Right kidney (tissue), 1 donor: ENCODE measurements around the gene LMAN1L.
"Not testable (repeated sequence)": the region's sequence is repeated elsewhere in the genome, so short reads cannot be mapped to it uniquely, and the experiment has no call there.

Experiments used
- DNase-seq: peaks from one replicate; pipeline ENCODE4 v3.0.0-alpha.2; 2016

LMAN1L gene

DNA sequence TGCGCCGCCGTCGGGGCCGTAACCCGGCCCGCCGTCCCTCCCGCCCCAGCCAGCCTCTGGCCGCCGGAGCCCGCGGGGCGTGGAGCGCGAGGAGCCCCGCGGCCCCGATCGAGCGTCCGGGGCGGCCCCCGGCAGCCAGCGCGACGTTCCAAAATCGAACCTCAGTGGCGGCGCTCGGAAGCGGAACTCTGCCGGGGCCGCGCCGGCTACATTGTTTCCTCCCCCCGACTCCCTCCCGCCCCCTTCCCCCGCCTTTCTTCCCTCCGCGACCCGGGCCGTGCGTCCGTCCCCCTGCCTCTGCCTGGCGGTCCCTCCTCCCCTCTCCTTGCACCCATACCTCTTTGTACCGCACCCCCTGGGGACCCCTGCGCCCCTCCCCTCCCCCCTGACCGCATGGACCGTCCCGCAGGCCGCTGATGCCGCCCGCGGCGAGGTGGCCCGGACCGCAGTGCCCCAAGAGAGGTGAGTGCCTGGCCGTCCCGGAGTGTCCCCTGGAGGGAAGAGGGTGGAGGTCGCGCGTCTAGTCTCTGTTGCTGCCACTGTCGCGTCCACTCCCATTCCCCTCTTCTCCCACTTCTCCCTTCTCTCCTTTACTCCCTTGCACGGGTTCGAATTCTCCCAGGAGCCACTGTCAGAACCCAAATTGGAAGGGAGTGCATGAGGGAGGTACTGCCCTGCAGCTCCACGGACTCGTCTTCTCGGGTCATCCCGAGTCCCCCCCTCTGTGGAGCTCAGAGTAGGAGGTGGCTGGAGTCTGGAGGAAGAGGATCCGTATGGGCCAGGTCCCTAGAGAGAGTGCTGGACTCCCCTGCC, 30.2 kb upstream of the LMAN1L start:
- DNase-seq: no peak

DNA sequence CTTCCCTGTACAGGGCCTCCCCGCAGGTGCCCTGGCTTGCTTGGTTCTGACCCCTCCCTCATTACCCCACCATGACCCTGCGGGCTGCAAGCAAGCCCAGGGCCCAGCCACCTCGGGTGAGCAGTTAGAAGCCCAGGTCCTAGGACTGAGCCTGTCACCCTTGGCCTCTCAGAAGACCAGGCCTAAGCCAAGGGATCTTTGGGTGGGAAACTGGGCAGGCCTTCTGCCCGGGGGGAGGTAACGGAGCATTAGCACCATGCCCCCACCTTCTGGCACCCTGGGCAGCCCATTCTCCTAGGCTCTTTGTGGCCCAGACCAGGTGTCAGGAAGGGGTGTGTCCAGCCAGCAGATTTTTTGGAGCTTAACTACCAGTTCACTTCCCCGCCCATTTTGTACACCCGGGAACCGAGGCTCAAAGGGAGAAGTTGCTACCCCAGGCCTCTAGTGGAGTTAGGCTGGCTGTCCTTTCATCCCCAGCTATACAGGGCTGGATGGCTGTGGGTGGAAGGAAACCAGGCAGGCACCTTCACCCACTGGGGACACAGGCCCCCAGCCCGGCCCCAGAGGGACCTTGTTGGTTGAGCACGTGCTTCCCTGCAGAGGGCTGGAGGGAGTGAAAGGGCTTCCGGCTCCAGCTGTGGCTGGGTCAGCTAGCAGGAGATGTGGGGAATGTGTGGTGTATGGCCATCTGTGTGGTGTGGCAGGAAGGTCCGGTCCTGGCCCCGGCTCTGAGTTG, 29.4 kb upstream of the LMAN1L start:
- no peak for DNase-seq

DNA sequence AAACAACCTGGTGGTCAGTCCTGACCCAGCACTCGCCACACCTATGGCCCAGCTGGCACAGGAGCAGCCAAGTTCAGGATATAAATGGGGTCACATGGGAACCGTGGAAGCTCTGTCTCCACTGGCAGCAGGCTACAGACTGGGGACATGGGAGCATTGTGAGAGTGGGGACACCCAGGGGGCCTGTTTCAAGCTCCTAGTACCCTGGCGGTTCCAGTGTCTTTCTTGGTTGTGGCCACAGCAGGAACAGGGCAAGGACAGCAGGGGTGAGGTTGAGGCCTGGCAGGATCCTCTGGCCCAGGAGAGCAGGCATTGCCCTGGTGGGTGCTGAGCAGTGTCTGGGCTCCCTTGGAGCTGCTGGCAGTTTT, 28.8 kb upstream of the LMAN1L start:
- DNase-seq: no peak

DNA sequence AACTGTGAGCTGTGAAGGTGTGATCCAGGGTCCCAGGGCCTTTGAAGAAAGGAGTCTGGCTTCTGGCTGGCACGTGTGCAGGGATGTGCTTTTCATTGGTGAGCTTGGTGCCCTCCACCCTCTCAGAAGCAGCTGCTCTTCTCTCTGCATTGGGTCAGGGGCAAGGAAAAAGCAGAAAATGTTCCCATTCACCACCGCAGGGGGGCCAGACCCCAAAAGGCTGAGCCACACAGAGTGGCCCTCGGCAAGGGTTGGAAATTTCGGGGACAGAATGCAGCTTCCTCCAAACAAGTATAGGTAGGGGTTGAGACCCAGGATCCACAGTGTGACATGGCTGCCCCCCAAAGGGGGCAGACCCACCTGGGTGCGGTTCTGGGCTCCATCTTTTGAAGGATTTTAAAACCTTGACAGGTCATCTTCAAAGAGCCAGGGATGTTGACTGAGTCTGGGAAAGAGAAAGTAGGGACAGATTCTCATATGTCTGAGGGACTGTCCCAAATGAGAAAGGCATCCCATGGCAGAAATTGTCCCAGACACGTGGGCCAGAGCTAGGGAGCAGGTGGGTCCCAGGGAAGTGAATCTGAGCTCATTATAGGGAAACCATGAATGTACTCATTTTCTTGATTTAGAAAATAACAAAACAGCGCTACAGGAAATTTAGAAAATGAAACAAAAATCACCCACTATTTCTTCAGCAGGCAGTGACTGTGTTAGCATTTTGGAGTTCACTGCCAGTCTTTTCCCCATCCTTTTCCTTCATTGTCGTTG, 28.0 kb upstream of the LMAN1L start:
- DNase-seq: no peak

DNA sequence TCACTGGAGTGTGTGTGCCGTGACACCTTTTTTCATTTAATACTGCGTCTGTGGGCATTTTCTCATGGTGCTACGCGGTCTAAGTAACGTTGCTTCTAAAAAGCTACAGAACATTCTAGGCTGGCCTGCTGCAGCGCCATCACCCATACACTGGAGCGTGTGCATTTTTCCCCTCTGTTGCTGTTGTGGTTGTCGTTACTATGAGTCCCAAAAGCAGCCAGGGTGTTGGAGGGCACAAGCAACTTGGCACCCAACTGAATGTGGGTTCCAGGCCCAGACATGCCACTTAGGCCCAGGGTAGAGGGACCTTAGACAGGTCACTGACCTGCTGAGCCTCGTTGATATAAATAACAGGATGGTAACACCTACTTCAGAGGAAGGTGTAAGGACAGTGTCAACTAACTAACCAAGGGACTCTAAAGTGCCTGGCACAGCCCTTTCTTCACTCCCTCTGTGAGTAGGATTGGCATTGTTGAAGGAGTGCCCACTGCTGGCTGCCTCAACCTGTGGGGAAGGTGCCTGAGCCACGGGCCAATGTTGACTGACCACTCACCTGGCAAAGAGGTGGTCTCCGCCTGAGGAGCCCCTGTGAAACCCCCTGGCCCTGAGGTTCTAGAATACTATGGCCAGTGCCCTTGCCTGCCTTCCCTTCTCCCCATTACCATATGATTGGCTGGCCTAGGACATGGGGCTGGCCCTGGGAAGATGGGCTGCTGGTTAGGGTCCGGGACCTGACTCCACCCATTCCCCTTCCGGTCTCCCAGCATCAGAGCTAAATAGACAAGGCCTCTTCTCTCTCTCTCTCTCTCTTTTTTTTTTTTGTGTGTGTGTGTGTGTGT, 27.2 kb upstream of the LMAN1L start:
- DNase-seq: no peak

DNA sequence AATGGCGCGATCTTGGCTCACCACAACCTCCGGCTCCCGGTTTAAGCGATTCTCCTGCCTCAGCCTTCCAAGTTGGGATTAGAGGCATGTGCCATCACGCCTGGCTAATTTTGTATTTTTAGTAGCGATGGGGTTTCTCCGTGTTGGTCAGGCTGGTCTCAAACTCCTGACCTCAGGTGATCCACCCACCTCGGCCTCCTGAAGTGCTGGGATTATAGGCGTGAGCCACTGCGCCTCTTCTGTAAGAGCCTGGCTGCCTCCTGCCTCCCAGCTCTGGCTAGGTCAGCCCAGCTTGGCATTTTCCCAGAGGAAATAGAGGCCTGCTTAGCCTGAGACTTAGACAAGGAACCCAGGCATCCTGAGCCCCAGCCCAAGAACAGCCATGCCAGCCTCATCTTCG, 26.6 kb upstream of the LMAN1L start:
- not testable (repeated sequence) for DNase-seq

DNA sequence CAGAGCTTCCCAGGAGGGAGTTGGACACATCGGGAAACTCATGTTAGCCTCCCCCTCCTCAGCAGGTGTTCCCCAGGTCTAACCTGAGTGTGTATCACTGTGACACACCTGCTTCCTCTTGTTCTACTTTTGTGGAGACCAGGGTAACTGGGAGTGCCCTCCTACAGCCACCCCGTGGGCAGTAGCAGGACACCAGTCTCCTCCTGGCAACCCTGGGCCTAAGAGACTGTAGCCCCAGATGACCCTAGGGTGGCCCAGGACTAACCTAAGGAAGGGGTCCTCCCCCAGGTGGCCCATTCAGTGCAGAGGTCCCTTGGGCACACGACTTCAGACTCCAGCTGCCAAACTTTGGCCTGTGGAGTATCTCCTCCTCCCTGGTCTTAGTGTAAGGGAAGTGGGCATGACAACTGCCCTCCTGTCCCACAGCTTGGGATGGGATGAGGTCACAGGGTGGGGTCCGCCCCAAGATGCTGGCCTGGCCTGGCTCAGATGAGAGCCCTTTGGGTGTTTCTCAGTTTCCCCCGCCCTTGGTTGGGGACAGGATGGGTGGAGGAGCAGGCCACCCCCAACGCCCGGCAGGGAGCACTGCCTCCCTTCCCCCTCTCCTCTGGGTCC, 26.0 kb upstream of the LMAN1L start:
- no peak for DNase-seq

DNA sequence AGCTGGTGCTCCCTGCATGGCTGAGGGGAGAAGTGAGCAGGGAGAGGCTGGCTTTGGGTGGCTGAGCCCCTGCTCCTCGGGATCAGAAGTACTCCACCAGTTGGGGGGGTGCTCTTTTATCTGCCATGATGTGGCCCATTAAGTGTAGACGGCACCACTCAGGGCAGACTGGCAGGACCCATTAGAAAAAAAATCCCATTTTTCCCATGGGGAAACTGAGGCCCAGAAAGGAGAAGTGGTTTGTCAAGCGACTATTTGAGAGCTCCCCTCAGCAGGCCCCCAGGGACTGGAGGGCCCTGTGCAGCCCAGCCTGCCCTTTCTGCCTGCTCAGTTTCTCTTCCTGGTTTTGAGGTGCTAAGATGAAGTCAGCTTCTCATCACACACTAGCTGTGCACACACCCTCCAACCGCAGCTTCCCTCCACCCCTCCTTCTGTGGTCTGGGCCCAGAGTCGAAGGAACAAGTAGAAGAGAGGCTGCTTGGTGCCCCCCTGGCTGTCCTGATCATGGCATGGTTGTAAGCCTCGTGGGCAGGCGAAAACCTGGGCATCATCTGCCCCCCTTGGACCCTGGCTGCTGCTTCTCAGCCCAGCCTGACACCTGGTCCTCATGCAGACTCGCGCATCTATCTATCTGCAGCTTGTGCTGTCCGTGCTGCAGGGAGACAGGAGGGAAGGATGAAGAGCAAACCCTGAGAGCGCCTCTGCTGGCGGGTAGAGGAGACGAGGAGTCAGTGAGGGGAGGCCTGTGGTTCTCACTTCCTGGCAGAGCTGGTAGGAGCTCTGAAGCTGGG, 25.2 kb upstream of the LMAN1L start:
- DNase-seq: no peak

DNA sequence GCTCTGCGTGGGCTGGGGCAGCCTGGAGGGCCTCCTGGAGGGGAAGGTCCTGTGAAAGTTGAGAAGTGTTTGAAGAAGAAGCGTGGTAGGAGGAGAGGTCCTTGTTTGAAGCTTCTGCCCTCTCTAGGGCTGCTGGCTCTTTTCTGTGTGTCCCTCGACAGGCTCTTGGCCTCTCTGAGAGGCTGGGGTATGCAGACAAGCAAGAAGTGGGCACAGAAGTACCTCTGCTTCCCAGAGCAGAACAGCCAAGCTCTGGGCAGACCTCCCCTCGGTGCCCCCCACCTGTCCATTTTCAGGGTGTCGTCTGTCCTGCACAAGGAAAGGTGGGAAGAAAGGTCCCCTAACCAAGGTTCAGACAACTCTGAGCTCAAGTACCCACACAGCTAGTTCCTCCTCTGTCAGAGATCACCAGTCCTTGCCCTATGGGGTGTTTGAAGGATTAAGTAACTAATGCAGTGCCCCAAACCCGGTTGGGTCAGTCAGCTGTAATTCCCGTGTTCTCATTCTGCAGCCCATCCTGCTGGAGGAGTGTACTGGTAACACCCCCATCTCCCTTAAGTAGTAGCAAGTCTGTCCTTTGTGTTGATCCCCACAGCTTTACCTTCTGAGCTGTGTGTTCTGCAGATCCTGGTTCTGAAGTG, 24.5 kb upstream of the LMAN1L start:
- no peak for DNase-seq

DNA sequence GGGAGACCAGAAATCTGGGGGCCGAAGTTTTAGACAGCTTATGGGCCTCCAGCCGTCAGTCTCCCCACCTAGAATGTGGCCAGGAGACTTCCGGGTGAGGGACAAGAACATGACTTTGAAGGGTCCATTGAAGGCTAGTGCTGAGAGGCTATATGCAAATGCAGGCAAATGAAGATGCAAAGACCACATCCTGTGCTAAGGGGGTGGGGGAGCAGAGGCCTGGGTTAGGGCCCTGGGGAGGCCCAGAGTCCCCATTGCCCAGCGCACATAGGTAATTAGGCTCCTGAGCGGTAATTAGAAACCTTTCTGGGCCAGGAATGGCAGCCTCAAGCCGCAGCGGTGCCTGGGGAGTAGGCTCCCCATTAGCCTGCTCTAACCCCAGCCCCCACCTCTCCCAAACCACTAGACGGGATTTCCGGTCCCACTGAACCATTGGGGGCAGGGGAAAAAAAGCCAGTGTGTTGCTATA, 23.9 kb upstream of the LMAN1L start:
- DNase-seq: no peak

DNA sequence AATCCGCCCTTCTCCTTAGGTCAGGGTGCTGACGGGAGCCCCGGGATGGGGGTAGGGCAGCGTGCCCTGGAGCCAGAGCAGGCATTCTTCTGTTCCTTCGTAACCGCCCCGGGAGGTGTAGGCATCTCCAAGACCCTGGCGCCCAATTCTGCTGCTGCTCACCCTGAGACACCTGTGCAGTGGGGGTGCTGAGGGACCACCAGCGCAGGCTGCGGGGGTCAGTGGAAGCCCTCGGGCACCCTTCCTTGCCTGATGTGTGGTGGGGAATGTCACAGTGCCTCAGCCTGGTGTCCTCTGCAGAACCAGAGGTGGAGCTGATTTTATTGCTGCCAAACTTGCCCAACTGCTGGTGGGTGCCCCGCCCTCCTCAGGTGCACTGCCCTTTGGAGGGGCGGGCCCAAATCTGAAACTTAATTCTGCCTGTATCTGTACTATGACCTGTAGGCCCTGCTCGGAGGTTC, 23.4 kb upstream of the LMAN1L start:
- no peak for DNase-seq

DNA sequence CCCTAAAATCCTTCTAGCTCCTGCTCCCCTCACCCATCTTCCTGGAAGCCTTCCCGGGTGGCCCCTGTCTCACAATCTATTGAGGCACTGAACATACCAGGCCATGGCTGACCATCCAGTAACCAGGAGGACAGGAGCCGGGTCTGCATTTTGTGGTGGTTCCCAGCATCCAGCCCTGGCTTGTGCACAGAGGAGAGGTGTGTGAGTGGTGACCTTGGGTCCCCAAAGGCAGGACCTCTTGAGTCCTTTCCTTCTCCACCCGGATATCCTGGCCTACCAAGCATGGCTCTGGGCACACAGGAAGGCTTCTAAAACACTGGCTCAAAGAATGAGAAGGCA, 22.9 kb upstream of the LMAN1L start:
- no peak for DNase-seq

DNA sequence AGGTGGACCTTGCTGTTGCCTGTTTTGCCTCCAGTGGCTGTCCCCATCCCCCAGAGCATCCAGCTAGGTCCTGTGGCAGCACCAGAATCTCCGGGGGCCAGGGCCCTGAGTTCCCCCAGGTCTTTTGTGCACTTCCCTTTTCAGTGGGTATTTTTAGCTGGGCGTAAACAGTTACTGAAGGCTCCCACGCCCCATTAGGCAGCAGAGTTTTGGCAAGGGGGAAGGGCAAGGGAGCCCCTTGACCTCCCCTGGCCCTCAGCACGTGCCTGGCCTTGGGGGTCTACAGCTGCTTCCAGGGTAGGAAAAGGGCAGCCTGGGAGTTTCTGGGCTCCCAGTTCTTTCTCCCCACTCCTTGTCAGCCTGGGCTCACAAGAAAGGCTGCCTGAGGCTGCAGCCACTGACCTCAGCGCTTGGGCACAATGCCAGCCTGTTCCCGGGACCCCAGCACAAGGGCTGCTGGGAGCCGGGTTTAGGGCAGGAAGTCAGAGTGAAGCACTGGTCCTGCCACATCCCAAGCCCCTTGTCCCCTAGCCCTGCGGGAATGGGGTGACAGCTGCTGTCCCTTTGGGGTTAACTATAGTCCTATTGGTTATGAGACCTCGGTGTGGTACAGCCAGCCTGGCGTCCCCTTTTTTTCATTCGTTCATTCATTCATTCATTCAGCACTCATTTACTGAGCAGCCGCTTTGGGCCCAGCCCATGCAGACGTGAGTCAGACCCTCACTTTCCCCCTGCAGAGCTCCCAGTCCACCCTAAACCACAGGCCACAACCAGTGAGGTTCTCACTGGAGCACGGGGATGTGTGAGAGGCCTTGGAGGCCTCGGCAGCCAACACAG, 22.3 kb upstream of the LMAN1L start:
- no peak for DNase-seq

DNA sequence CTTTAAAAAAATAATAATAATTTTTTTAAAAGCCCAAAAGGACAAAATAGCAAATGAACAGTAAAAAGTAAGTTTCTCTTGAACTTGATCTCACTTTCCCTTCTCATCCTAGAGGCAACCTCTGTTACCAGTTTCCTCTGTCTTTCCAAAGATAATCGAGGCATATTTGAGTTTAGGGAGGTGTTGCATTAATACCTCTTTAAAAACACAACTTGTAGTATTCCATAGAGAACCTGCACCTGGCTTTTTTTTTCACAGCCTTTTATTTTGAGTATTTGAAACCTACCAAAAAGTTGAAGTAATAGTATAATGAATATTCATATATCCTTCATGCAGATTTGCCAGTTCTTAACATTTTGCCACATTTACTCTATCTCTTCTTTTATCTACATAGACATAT, 21.6 kb upstream of the LMAN1L start:
- no peak for DNase-seq

DNA sequence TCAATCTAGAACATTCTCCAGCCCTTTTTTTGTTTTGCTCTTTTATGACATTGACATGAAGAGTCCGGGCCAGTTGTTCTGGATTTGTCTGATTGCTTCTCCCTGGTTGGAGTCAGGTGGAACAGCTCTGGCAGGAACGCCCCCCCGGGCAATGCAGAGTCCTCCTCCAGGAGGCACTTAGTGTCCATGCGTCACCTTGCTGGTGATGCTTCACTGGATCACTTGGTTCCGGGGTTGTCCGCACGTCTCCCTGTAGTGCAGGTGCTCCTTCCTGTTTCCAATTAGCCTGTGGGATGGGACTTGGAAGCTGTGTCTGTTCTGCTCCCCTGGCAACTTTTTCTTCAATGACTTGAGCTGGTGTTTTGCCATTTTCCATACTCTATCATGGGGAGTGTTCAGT, 21.0 kb upstream of the LMAN1L start:
- DNase-seq: no peak

DNA sequence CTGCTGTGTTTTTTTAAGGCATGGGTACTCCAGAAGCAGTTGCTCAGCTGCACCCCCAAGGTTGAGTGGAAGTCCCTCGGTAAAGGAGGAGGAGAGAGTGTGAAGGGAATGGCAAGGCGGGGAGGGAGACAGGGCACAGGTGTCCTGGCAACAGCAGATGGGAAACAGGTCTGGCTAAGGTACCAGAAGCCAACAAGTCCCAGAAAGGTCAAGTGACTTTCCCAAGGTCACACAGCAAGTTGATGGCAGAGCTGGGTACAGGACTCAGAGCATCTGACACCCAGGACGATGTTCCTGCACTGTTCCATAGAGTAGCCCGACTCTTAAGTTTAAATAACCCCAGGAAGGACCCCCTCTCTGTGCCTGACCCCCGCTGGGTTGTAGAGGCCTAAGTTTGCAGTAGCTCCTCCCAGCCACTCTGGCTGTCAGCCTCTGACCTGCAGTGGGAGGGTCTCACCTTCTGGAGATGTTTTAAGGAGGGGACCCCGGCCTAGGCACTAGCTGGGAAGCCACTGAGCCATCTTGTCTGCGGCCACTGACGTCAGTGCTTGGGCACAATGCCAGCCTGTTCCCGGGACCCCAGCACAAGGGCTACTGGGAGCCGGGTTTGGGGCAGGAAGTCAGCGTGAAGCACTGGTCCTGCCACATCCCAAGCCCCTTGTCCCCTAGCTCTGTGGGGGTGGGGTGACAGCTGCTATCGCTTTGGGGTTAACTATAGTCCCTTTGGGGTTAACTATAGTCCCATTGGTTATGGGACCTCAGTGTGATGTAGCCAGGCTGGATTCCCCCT, 20.2 kb upstream of the LMAN1L start:
- DNase-seq: no peak

DNA sequence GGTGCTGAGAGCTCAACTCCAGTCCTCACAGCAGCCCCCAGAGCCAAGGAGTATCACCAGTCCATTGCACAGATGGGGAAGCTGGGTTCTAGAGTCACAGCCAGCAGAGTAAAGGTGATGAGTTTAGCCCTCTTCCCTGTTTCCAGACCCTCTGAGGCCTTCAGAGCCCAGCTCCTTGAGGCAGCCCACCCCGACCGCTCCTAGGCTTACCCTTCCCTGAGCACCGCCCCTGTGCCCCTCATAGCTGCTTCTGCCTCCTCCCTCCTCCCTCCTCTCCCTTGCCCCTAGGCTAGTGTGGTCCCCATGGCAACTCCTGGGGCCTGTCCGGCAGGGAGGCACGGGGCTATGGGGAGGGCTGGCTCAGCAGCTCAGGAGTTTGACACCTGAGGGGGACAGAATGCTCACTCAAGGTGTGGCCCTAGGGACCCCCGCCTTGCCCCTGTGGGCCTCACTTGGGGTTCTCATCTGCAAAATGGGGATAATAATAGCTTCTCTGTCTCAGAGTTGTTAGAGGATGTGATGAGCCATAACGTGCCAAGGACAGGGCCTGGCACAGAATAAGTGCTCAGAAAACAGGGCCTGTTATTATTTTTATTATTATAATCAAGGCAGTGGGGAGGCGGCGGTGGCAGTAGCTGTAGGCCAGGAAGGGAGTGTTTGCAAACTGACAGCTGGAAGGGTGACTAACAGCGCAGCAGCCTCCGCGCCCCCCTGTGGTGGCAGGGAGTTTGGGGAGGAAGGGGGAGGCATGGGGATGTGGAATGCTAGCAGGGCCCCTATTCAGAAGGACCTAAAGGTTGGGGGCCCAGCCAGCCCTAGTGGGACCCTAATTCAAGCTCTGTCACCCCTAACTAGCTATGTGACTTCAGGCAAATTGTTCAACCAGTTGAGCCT, 19.3 kb upstream of the LMAN1L start:
- DNase-seq: no peak
